Right lobe of liver (tissue), 6 donors: ENCODE measurements around the gene UPK2. TPM values are rescaled to one million over a fixed set of nuclear protein-coding genes. Genes with fewer than 3 reads are reported as not detected.

Source experiments
- ATAC-seq, 4 donors: fragments of 200-7000 bp; cut with Tn5 transposase; one replicate each; pipeline ENCODE4 v1.9.1; 2020; ENCODE audit warnings: mild to moderate bottlenecking in 4 of 4, moderate library complexity in 4 of 4
- DNase-seq, 3 donors: peaks; one replicate each; pipeline ENCODE4 v3.0.0-alpha.2; 2020
- H3K27ac ChIP-seq, 3 donors: fragments of 200-600 bp; one replicate each; pipeline ENCODE4 v1.8.0; 2022
- H3K27me3 ChIP-seq, 2 donors: fragments of 200-600 bp; one replicate each; pipeline ENCODE4 v1.8.0; 2022
- H3K36me3 ChIP-seq, 4 donors: fragments of 200-600 bp; sonication (generic) in 1 of 4; one replicate each; pipeline versions ENCODE4 v1.5.1 to v1.8.0; 2017 to 2022; ENCODE audit warnings: control low read depth in 1 of 4
- H3K4me1 ChIP-seq, 4 donors: fragments of 200-600 bp; sonication (generic) in 1 of 4; one replicate each; pipeline versions ENCODE4 v1.5.1 to v1.8.0; 2017 to 2022; ENCODE audit warnings: control low read depth in 1 of 4
- H3K4me3 ChIP-seq, 3 donors: fragments of 200-600 bp; one replicate each; pipeline ENCODE4 v1.8.0; 2022
- H3K9me3 ChIP-seq, 4 donors: fragments of 200-600 bp; sonication (generic) in 1 of 4; one replicate each; pipeline versions ENCODE4 v1.5.1 to v1.8.0; 2017 to 2022; ENCODE audit warnings: control low read depth in 1 of 4
- CTCF ChIP-seq, 4 donors: fragments of 200-600 bp in 3 of 4; fragments of 450-650 bp in 1 of 4; IDR thresholded peaks; one replicate each; pipeline versions ENCODE4 v1.5.1 to v1.8.0; 2016 to 2022; ENCODE audit warnings: antibody characterized with exemption in 4 of 4, mild to moderate bottlenecking in 2 of 4
- POLR2A ChIP-seq: fragments of 450-650 bp; IDR thresholded peaks from one replicate; pipeline ENCODE4 v1.6.1; 2017; ENCODE audit warnings: antibody characterized with exemption, mild to moderate bottlenecking
- WGBS: methylation state at CpG from one replicate; pipeline ENCODE4 v1.1.6; 2018; ENCODE audit warnings: low coverage, low lambda C conversion rate; ENCODE audit not compliant: insufficient coverage; ENCODE audit errors: missing lambda C conversion rate; 5-methylcytosine and 5-hydroxymethylcytosine counted together
- intact Hi-C, 2 donors: fragments of 100-400 bp; cut with DNase I; formaldehyde crosslinking; loops; one replicate each; pipeline versions ENCODE4 v1.11.2 to v1.14.1; 2022
- total RNA-seq, 6 experiments: library from RNA; depleted of rRNA in 2 of 6; stranded (reverse); fragments of >200 nt in 2 of 6; fragmentation: NEBNext Ultra II Directional in 3 of 6; extraction: Animal tissue kit (Norgen Biotek cat#: 25700) in 3 of 6; gene quantifications; one replicate each; pipeline versions ENCODE4 v1.1.0 to v1.2.4, GENCODE V29; 2016 to 2023
- donor health status: DM: no; HTN: yes; CAD: no.
- donor health status: DM: no; HTN: no; CAD: no.
- donor health status: DM: no; HTN: no; CAD: no.
- donor health status: DM: no; HTN: yes; CAD: no.
- donor health status: DM: no; HTN: yes; CAD: no.

The UPK2 gene
- total RNA-seq, 6 experiments from 2014 or later: not detected

GRCh38 chr11:118921929-118922744 lies 34.0 kb upstream of the UPK2 start:
- DNase-seq (peak; percentile 88 to 95 (median 95)), ATAC-seq (peak; percentile 49 to 65 (median 52))
- Histone ChIP-seq H3K27me3 (no peaks in the 10 kb centered on the region), H3K9me3 (no peaks in the 10 kb centered on the region), H3K4me3 (peak overlapping the region; percentile 78 to 86 (median 79)), H3K4me1 (peaks cover 2 to 66% (median 35%) of the 10 kb centered on the region in 4 donors), H3K27ac (peak overlapping the region; percentile 74 to 87 (median 86)), H3K36me3 (no peaks in the 10 kb centered on the region)
- intact Hi-C loops: no loop called here
- WGBS: 0% methylated on average over 2 of the region's 20 CpGs
- TF ChIP-seq POLR2A: peak; percentile 76
- no peak for TF ChIP-seq CTCF (IDR thresholded peaks at IDR 0.05)

GRCh38 chr11:118922745-118923627 lies 33.1 kb upstream of the UPK2 start:
- peaks cover 2 to 58% (median 29%) of the 10 kb centered on the region in 4 donors for H3K4me1 ChIP-seq
- no peak for TF ChIP-seq CTCF (IDR thresholded peaks at IDR 0.05)
- TF ChIP-seq POLR2A: no peak
- H3K27ac ChIP-seq: peak overlapping the region; percentile 85 to 90 (median 86)
- 49% methylated on average over 2 of the region's 9 CpGs for WGBS
- peak overlapping the region; percentile 78 to 86 (median 79) for H3K4me3 ChIP-seq
- H3K36me3 ChIP-seq: no peaks in the 10 kb centered on the region
- intact Hi-C loops: no loop called here
- ATAC-seq (no peak), DNase-seq (peak in 2 of 3 donors; percentile 22 to 52)
- no peaks in the 10 kb centered on the region for H3K9me3 ChIP-seq
- H3K27me3 ChIP-seq: no peaks in the 10 kb centered on the region

GRCh38 chr11:118923721-118924587 lies 32.1 kb upstream of the UPK2 start:
- TF ChIP-seq CTCF (IDR thresholded peaks at IDR 0.05) (no peak), POLR2A (no peak)

More at GRCh38 chr11:118923721-118924587, 32.1 kb upstream of the UPK2 start:
- no peaks in the 10 kb centered on the region for H3K27me3 ChIP-seq
- no peaks in the 10 kb centered on the region for H3K36me3 ChIP-seq
- peak overlapping the region; percentile 78 to 86 (median 79) for H3K4me3 ChIP-seq
- H3K4me1 ChIP-seq: peaks cover 2 to 54% (median 25%) of the 10 kb centered on the region in 4 donors
- WGBS: 11% methylated on average over 7 of the region's 7 CpGs
- peak overlapping the region; percentile 85 to 90 (median 86) for H3K27ac ChIP-seq
- H3K9me3 ChIP-seq: no peaks in the 10 kb centered on the region
- intact Hi-C loops: no loop called here
- ATAC-seq (no peak), DNase-seq (peak in 2 of 3 donors; percentile 31 to 57)
